ENCODE measurements around the gene OBSCN. TPM values are rescaled to one million over a fixed set of nuclear protein-coding genes. Genes with fewer than 3 reads are reported as not detected.

OBSCN gene
- total RNA-seq, 1 donor = 13.0 TPM

DNA sequence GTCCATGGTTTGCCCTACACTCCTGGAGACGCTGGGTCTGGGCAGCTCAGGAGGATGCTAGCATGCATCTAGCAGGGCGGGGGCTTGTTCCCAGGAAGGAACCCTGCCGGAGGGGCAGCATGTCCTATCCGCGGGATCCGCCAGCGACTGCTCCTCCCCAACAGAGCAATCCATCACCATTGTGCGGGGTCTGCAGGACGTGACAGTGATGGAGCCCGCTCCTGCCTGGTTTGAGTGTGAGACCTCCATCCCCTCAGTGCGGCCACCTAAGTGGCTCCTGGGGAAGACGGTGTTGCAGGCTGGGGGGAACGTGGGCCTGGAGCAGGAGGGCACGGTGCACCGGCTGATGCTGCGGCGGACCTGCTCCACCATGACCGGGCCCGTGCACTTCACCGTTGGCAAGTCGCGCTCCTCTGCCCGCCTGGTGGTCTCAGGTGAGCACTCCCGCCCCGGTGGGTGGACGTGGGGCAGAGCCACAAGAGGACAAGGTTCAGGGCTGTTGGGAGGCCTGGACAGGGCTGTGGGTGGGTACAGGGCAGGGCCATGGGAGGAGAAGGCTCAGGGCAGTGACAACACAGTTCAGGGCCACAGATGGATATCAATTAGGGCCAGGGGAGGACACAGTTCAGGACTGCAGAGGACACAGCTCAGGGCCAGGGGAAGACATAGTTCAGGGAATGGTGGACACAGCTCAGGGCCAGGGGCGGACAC lies 71.3 kb downstream of the OBSCN start:
- TF ChIP-seq, protein P1, sequence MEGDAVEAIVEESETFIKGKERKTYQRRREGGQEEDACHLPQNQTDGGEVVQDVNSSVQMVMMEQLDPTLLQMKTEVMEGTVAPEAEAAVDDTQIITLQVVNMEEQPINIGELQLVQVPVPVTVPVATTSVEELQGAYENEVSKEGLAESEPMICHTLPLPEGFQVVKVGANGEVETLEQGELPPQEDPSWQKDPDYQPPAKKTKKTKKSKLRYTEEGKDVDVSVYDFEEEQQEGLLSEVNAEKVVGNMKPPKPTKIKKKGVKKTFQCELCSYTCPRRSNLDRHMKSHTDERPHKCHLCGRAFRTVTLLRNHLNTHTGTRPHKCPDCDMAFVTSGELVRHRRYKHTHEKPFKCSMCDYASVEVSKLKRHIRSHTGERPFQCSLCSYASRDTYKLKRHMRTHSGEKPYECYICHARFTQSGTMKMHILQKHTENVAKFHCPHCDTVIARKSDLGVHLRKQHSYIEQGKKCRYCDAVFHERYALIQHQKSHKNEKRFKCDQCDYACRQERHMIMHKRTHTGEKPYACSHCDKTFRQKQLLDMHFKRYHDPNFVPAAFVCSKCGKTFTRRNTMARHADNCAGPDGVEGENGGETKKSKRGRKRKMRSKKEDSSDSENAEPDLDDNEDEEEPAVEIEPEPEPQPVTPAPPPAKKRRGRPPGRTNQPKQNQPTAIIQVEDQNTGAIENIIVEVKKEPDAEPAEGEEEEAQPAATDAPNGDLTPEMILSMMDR (IDR thresholded peaks at IDR 0.05; ENCODE audit: insufficient read depth, low read depth, low read length) = no peak
- DNase-seq (ENCODE audit: low read depth) = no peak
- no peak overlapping the region for H3K4me3 ChIP-seq (ENCODE audit: low read depth, low read length)

DNA sequence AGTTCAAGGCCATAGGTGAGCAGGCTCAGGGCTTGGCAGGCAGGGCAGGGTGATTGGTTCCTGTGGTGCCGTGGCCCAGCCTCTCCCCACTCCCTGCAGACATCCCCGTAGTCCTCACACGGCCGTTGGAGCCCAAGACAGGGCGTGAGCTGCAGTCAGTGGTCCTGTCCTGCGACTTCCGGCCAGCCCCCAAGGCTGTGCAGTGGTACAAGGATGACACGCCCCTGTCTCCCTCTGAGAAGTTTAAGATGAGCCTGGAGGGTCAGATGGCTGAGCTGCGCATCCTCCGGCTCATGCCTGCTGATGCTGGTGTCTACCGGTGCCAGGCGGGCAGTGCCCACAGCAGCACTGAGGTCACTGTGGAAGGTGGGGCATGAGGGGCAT lies 71.9 kb downstream of the OBSCN start:
- TF ChIP-seq, protein P1 (IDR thresholded peaks at IDR 0.05; ENCODE audit: insufficient read depth, low read depth, low read length) = no peak
- no peak for DNase-seq (ENCODE audit: low read depth)
- no peak overlapping the region for H3K4me3 ChIP-seq (ENCODE audit: low read depth, low read length)

DNA sequence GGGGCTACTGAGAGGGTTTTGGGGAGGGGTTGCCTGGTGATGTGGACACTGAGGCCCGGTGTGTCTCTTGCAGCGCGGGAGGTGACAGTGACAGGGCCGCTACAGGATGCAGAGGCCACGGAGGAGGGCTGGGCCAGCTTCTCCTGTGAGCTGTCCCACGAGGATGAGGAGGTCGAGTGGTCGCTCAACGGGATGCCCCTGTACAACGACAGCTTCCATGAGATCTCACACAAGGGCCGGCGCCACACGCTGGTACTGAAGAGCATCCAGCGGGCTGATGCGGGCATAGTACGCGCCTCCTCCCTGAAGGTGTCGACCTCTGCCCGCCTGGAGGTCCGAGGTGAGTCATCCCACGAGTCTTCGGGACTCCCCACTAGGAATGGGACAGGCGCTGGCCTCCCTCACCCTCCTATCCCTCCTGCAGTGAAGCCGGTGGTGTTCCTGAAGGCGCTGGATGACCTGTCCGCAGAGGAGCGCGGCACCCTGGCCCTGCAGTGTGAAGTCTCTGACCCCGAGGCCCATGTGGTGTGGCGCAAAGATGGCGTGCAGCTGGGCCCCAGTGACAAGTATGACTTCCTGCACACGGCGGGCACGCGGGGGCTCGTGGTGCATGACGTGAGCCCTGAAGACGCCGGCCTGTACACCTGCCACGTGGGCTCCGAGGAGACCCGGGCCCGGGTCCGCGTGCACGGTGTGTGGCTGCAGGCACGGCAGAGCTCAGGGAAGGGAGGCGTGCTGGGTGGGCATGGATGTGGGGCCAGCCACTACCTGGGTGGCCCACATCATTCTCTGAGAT lies 72.5 kb downstream of the OBSCN start:
- H3K4me3 ChIP-seq (ENCODE audit: low read depth, low read length) = no peak overlapping the region
- TF ChIP-seq, protein P1 (IDR thresholded peaks at IDR 0.05; ENCODE audit: insufficient read depth, low read depth, low read length) = no peak
- DNase-seq (ENCODE audit: low read depth) = no peak

DNA sequence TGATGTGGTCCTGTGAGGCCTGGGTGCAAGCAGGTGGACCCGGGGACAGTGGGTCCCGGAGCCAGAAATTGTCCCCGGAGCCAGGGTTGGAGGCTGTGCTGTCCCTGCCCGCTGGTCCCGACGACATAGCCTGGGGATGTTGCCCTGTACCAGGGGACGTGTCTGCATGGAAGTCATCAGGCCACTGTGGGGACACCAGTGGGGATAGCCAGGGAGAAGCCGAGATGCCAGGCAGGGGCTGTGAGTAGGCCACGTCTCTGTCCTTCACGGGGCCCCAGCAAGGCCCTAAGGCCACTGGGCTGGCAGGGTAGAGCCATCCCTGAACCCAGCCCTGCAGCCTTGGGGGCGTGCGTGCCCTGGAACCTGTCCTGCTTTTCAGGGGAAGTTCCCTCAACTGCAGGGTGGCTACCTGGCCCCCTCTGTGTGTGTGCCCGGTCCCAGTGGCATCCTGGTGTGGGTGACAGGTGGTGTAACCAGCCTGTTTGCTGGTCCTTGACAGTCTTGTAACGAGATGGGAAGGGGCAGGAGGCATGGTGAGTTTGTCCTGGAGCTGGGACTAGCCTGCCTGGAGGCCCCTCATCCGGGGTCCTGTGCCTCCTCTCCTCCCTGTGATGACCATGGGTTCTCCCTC lies 73.2 kb downstream of the OBSCN start:
- TF ChIP-seq, protein P1 (IDR thresholded peaks at IDR 0.05; ENCODE audit: insufficient read depth, low read depth, low read length) = no peak
- DNase-seq (ENCODE audit: low read depth) = no peak
- no peak overlapping the region for H3K4me3 ChIP-seq (ENCODE audit: low read depth, low read length)

DNA sequence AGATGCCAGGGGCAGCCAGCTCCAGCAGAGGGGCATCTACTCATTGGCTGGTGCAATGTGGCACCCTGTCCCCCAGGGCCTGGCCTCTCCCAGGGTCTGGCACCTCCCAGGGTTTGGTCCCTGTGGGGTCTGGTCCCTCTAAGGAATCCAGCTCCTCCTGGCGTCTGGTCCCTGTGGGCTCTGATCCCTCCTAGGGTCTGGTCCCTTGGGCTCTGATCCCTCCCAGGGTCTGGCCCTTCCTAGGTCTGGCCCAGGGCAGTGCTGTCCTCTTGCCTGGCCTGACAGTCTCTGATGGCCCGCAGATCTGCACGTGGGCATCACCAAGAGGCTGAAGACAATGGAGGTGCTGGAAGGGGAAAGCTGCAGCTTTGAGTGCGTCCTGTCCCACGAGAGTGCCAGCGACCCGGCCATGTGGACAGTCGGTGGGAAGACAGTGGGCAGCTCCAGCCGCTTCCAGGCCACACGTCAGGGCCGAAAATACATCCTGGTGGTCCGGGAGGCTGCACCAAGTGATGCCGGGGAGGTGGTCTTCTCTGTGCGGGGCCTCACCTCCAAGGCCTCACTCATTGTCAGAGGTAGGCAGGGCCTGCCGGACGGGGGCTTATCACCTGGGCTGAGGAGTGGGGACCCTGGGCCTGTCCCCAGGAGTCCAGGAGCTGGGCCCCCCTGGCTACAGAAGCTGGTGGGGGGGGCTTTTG lies 73.9 kb downstream of the OBSCN start:
- no peak overlapping the region for H3K4me3 ChIP-seq (ENCODE audit: low read depth, low read length)
- TF ChIP-seq, protein P1 (IDR thresholded peaks at IDR 0.05; ENCODE audit: insufficient read depth, low read depth, low read length) = no peak
- DNase-seq (ENCODE audit: low read depth) = no peak

DNA sequence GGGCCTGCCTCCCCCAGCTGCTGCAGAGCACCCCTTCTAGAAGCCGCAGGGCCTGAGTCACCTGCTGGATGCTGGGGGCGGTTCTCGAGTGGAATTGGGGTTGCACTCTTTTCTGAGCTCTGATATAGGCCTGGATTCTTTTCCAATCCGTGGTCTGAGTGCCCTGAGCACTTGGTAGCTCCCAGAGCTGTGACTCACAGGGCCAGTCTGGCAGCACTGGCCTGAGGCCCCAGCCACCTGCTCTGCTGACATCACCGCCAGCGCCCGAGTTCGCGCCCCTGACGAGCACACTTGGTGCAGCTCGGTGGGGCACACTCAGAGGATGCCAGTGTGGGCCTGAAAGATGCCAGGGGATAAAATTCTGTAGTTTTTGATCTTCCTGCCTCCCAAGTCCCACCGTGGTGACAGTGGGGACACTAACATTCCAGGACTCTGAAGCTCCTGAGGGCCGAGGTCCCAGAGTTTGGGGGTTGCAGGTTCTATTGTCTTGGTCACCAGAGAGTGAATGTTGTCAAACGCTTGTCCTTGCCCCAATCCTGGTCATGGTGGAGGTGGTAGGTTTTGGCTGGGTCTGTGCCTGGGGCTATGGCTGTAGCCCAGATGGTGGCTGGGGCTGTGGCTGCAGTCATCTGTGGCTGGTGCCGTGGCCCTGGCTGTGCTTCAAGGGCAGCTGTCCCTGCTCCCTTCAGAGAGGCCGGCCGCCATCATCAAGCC lies 74.6 kb downstream of the OBSCN start:
- TF ChIP-seq, protein P1 (IDR thresholded peaks at IDR 0.05; ENCODE audit: insufficient read depth, low read depth, low read length) = no peak
- H3K4me3 ChIP-seq (ENCODE audit: low read depth, low read length) = no peak overlapping the region
- DNase-seq (ENCODE audit: low read depth) = no peak
